Lung (tissue), 12 donors: ENCODE results near the gene APOBEC2. TPM values are rescaled to one million over a fixed set of nuclear protein-coding genes. Genes with fewer than 3 reads are reported as not detected.

ENCODE experiments used
- ATAC-seq: fragments of 200-7000 bp; cut with Tn5 transposase; one replicate; pipeline ENCODE4 v1.9.1; 2020; ENCODE audit warnings: moderate number of reproducible peaks; ENCODE audit not compliant: insufficient read depth, low FRiP score
- DNase-seq, 3 donors: peaks; one replicate each; pipeline ENCODE4 v3.0.0-alpha.2; 2013 to 2017
- H3K27ac ChIP-seq, 2 donors: one replicate each; pipeline ENCODE4 v1.5.1; 2013; ENCODE audit warnings: mild to moderate bottlenecking in 2 of 2, moderate library complexity in 2 of 2, control low read depth in 1 of 2, inconsistent platforms in 1 of 2, low read depth in 1 of 2, low read length in 1 of 2
- H3K27me3 ChIP-seq, 3 donors: one replicate each; pipeline ENCODE4 v1.5.1; 2013; ENCODE audit warnings: low read length in 2 of 3; ENCODE audit not compliant: control insufficient read depth in 3 of 3, insufficient read depth in 3 of 3
- H3K36me3 ChIP-seq, 4 donors: one replicate each; pipeline ENCODE4 v1.5.1; 2013; ENCODE audit warnings: low read length in 4 of 4, mild to moderate bottlenecking in 1 of 4, moderate library complexity in 1 of 4; ENCODE audit not compliant: control insufficient read depth in 4 of 4, insufficient read depth in 4 of 4
- H3K4me1 ChIP-seq, 5 donors: one replicate each; pipeline ENCODE4 v1.5.1; 2013; ENCODE audit warnings: low read length in 5 of 5, mild to moderate bottlenecking in 2 of 5, moderate library complexity in 1 of 5; ENCODE audit not compliant: control insufficient read depth in 5 of 5, insufficient read depth in 5 of 5
- H3K4me3 ChIP-seq: one replicate; pipeline ENCODE4 v1.5.1; 2013; ENCODE audit warnings: mild to moderate bottlenecking, control low read depth, moderate library complexity
- H3K9ac ChIP-seq, 2 donors: one replicate each; pipeline ENCODE4 v1.5.1; 2013; ENCODE audit warnings: low read length in 2 of 2, control low read depth in 1 of 2; ENCODE audit not compliant: insufficient read depth in 1 of 2
- H3K9me3 ChIP-seq, 4 donors: one replicate each; pipeline ENCODE4 v1.5.1; 2013; ENCODE audit warnings: low read length in 3 of 4, mild to moderate bottlenecking in 1 of 4, moderate library complexity in 1 of 4; ENCODE audit not compliant: control insufficient read depth in 4 of 4, insufficient read depth in 3 of 4
- whole genome bisulfite sequencing, 2 donors: extraction: QIAGEN DNeasy Blood & Tissue Kit; methylation state at CpG; one replicate each; pipeline ENCODE4 v1.1.7; 2013; 5-methylcytosine and 5-hydroxymethylcytosine counted together
- polyA plus RNA-seq, 2 donors: library from polyadenylated mRNA; stranded (reverse); fragments of 200-250 nt; gene quantifications; one replicate each; pipeline ENCODE4 v1.2.1, GENCODE V29; 2013
- total RNA-seq, 2 donors: library from RNA; depleted of rRNA in 1 of 2; stranded (reverse); fragments of >200 nt in 1 of 2; gene quantifications; one replicate each; pipeline ENCODE4 v1.2.1, GENCODE V29; 2014 to 2021
- TF ChIP-seq, protein P1 (sequence below): IDR thresholded peaks from 2 replicates; pipeline ENCODE4 v1.5.1; 2012; ENCODE audit warnings: mild to moderate bottlenecking; ENCODE audit errors: control extremely low read depth, extremely low read depth
- donor health status: control.
- donor health status: control.
- donor health status: Bipolar disorder and iron deficiency.
- donor health status: healthy.
- donor health status: DM: yes; HTN: yes; CAD: no.

The APOBEC2 gene
- total and polyA plus RNA-seq, 4 donors, result 0.10 to 0.51 (median 0.37) TPM

- H3K9ac ChIP-seq, result peak overlapping the region; percentile 93 to 97
- H3K9me3 ChIP-seq, result peaks cover 0 to 2% (median 0%) of the 10 kb centered on the region in 4 donors
- WGBS, 2 donors, result 0% methylated on average over 16 of the region's 16 CpGs
- no peaks in the 10 kb centered on the region for H3K27me3 ChIP-seq
- peaks cover 0 to 9% (median 4%) of the 10 kb centered on the region in 4 donors for H3K36me3 ChIP-seq
- H3K27ac ChIP-seq, result peak overlapping the region; percentile 94 to 97
- DNase-seq (no peak), ATAC-seq (no peak)
- TF ChIP-seq, protein P1, sequence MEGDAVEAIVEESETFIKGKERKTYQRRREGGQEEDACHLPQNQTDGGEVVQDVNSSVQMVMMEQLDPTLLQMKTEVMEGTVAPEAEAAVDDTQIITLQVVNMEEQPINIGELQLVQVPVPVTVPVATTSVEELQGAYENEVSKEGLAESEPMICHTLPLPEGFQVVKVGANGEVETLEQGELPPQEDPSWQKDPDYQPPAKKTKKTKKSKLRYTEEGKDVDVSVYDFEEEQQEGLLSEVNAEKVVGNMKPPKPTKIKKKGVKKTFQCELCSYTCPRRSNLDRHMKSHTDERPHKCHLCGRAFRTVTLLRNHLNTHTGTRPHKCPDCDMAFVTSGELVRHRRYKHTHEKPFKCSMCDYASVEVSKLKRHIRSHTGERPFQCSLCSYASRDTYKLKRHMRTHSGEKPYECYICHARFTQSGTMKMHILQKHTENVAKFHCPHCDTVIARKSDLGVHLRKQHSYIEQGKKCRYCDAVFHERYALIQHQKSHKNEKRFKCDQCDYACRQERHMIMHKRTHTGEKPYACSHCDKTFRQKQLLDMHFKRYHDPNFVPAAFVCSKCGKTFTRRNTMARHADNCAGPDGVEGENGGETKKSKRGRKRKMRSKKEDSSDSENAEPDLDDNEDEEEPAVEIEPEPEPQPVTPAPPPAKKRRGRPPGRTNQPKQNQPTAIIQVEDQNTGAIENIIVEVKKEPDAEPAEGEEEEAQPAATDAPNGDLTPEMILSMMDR, result no peak
- peaks cover 0 to 36% (median 15%) of the 10 kb centered on the region in 5 donors for H3K4me1 ChIP-seq
- H3K4me3 ChIP-seq, result peak overlapping the region; percentile 55
Observed at GRCh38 chr6:41071501-41071922, 18.5 kb downstream of the APOBEC2 start.

DNA sequence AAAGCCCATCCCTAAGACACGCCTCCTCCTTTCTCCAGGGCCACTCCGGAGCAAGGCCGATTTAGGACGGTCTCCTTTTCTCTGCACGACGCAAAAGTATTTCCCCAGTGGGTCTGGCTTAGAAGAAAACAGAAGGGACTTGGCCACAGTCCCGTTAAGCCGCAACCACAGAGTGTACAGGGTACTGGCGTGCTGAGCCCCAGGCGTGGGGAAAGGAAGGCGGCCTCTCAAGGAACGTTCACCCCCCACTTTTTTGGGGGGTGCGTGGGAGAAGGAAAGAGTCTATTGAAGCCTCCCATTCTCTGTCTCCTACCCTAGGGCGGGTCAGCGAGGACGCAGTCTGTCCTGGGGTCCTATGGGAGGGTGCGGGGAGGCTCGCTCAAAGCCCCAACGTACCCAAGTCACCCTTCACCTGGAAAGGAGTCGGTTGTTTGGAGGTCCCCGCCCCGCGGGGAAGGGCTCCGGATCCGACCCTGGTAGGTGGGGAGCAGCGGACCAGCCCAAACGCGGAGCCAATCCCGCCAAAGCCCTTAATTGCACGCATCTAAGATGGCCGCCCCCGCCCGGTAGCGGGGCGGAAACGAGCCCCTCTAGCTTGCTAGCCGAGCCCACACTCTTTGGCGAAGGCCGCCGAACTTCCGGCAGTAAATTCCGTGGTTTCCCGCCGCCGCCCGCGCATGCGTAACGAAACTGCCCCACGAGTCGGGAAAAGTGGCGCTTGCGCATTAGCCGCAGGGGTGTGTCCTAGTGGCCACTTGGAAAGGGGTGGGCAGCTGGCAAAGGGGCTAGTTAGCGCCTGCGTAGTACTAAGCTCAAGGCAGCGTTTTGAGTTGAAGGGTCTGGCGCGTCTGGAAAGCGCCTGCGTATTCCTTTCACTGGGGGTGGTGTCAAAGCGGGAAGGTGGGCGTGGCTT, 19.2 kb downstream of the APOBEC2 start, which contains the start of gene OARD1:
OARD1 (minus strand) TSS at position 434 of the 913 bp plus-strand sequence. CDS start 722 bp downstream, outside the sequence.
- Histone ChIP-seq H3K27ac (peak within 1 kb of the TSS; percentile 94 to 100), H3K36me3 (peaks cover 0 to 6% (median 4%) of the 10 kb centered on the region in 4 donors), H3K4me3 (peak within 1 kb of the TSS; percentile 98), H3K4me1 (peaks cover 0 to 40% (median 15%) of the 10 kb centered on the region in 5 donors), H3K9ac (peak within 1 kb of the TSS; percentile 93 to 97), H3K9me3 (peaks cover 0 to 2% (median 0%) of the 10 kb centered on the region in 4 donors), H3K27me3 (no peaks in the 10 kb centered on the region)
- TF ChIP-seq, protein P1, result no peak
- ATAC-seq, result peak; percentile 81
- 0% methylated on average over 62 to 63 of the region's 63 CpGs for WGBS, 2 donors
- DNase-seq, result peak; percentile 100

DNA sequence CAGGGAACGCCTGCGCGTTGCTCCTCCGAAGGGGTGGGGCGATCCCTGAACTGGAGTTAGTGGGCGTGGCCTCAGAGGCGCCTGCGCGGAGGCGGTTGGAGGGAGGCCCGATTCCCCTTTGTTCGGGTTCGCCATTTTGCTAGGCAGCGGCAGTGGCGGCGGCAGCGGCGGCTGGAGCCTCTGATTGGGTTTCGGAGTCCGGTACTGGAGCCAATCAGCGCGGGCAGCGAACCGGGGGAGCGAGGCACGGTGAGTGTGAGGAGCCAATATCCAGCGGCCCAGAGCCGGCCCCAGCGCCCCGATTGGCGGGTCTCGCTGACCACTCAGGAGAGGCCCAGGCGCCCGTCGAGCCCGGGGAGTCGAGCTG, 19.8 kb downstream of the APOBEC2 start, which contains the start of gene NFYA:
NFYA (plus strand) TSS at position 139 of the 367 bp plus-strand sequence. CDS start 6,116 bp downstream, outside the sequence.
- Histone ChIP-seq H3K27ac (peak within 1 kb of the TSS; percentile 94 to 100), H3K9ac (peak within 1 kb of the TSS; percentile 93 to 97), H3K4me3 (peak within 1 kb of the TSS; percentile 98), H3K9me3 (peaks cover 0 to 2% (median 0%) of the 10 kb centered on the region in 4 donors), H3K36me3 (peaks cover 0 to 5% (median 4%) of the 10 kb centered on the region in 4 donors), H3K27me3 (no peaks in the 10 kb centered on the region), H3K4me1 (peaks cover 0 to 40% (median 15%) of the 10 kb centered on the region in 5 donors)
- ATAC-seq (peak; percentile 85), DNase-seq (no peak)
- TF ChIP-seq, protein P1, result no peak
- 0% methylated on average over 30 to 37 of the region's 37 CpGs for WGBS, 2 donors
